ENCODE data around the gene BRIP1.
A peak's percentile ranks its signal among the peaks of the same experiment; 100 is the strongest.
"Not testable (repeated sequence)": the region's sequence is repeated elsewhere in the genome, so short reads cannot be mapped to it uniquely, and the experiment has no call there.

The BRIP1 gene

DNA sequence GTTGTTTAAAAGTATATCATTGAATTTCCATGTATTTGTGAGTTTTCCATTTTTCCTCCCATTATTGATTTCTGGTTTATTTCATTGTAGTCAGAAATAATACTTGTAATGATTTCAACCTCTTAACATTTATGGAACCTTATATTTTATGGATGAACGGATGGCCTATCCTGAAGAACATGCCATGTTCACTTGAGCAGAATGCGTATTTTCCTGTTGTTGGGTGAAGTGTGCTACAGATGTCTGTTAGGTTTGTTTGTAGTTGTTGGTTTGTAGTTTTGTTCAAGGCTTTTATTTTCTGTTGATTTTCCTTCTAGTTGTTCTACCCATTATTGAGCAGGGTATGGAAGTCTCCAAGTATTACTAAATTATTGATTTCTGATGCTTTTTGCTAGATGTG is 165.1 kb downstream of the BRIP1 start:
- DNase-seq (ENCODE audit: low read depth) = no peak

DNA sequence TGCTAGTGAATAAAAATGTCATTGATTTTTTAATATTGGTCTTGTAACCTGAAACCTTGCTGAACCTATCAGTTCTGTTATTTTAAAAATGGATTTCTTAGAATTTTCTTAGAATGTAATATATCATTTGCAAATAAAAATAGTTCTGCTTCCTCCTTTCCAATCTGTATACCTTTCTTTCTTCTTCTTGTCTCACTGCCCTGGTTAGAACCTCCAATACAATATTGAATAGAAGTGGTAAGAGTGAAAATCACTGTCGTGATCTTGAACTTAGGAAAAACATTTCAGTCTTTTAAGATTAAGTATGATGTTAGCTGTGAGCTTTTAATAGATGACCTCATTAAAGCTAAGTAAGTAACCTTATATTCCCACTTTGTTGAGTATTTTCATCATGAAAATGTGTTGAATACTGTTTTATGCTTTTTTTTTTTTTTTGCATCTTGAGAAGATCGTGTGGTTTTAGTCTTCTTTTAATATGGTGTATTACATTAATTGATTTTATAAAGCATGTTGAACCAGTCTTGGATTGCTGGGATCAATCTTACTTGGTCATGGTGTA is 167.5 kb downstream of the BRIP1 start:
- no peak for DNase-seq (ENCODE audit: low read depth)

DNA sequence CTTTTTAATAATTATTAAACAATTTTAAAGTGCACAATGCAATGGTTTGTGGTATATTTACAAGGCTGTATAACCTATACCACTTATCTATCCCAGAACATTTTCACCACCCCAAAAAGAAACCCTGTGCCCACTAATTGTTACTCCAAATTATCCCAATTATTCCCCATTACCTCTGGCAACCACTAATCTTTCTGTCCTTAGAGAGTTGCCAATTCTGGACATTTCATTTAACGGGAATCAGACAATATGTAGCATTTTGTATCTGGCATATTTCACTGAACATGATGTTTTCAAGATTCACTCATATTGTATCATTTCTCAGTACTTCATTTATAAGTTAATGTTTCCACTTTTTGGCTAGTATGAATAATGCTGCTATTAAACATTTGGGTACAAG is 169.2 kb downstream of the BRIP1 start:
- DNase-seq (ENCODE audit: low read depth) = no peak

DNA sequence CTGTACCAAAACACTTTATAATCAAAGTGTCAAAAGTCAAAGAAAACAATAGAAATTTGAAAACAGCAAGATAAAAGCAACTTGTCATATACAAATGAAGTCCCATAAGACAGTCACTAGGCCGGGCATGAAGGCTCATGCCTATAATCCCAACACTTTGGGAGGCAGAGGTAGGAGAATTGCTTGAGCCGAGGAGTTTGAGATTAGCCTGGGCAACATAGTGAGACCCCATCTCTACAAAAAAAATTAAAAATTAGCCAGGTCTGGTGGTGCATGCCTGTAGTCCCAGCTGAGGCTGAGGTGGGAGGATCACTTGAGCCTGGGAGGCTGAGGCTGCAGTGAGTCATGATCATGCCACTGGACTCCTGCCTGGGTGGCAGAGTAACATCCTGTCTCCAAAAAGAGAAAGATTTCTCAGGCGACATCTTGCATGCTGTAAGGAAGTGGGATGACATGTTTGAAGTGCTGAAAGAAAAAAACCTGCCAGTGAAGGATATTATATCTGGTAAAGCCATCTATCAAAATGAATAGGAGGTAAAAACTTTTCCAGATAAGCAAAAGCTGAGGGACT is 173.6 kb downstream of the BRIP1 start:
- DNase-seq (ENCODE audit: low read depth) = peak; percentile 16

DNA sequence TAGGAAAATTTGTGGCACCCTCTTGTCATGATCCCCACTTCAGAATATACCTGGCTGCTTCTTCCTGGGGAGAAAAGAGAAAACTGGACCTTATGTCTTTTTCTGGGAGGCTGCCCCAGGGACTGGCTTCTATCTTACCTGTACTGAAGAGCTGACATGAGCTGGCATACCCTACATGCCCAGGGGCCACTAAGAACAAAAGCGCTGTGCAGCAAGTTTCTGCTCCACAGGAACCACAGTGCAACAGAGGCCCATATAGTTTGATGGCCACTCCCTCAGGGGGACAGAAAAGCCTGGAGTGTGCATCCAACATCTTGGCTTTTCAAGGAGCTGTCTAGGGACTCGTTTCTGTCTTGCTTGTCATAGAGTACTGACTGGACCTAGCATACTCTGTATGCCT is 175.6 kb downstream of the BRIP1 start:
- no peak for DNase-seq (ENCODE audit: low read depth)

DNA sequence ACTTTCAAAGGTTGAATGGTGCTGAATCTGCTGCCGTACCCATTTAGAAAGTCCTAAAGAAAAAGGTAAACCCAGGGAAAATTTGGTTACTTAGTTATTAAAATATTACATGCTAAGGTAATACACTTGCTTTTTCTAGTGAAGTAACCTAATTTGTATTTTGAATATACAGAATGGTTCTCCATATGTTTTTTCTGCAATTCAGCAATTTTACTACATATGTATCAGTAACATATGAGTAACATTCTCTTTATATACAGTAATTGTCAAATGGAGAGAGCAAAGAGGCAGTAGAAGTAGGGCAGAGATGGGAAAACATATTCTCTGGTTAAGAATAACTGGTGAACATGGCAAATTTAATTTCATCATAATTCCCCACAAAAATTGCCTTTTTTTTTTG is 177.2 kb downstream of the BRIP1 start:
- no peak for DNase-seq (ENCODE audit: low read depth)

DNA sequence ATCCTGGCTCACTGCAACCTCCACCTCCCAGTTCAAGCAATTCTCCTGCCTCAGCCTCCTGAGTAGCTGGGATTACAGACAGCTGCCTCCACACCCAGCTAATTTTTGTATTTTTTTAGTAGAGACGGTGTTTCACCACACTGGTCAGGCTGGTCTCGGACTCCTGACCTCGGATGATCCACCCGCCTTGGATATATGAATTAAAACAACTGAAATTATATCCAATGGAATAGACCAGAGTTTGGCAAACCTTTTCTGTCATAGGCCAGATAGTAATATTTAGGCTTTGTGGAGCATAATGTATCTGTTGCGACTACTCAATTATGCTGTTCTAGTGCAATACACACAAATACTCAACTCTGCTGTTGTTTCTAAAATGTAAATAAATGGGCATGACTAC is 178.5 kb downstream of the BRIP1 start:
- no peak for DNase-seq (ENCODE audit: low read depth)

DNA sequence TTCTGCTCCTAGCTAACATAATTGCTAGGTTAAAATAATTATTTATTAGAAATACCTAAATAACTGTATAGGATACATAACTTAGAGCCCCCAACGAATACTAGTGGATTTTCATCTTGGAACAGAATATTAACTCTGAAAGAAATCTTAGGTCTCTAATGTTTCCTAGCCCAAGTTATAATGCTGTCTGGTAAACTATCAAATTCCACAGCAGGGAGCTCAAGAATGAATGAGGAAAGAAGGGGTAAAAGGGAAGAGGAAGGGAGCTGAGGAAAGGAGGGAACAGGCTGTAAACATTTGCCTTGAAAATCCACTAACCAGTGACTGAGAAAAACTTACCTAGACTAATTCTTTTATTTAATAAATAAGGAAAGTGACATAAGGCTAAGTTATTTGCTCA is 179.2 kb downstream of the BRIP1 start:
- DNase-seq (ENCODE audit: low read depth) = no peak

DNA sequence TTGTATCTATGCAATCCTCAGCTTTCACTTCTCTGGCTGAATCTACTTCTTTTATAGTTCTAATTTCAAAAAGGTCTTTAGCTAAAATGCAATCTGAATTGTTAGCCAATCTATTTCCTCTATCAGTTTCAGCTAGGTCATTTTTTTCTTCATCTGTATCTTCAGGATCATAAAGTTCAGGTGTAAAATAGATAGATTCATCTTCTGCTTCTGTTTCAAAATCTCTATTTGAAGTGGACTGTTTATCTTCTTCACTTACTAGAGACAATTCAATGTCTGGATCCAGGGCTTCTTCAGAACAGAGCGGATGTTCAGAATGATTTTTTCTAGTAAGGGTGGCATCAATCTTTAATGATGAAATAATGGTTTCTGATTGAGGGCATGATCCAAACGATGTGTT is 179.9 kb downstream of the BRIP1 start:
- DNase-seq (ENCODE audit: low read depth) = no peak

DNA sequence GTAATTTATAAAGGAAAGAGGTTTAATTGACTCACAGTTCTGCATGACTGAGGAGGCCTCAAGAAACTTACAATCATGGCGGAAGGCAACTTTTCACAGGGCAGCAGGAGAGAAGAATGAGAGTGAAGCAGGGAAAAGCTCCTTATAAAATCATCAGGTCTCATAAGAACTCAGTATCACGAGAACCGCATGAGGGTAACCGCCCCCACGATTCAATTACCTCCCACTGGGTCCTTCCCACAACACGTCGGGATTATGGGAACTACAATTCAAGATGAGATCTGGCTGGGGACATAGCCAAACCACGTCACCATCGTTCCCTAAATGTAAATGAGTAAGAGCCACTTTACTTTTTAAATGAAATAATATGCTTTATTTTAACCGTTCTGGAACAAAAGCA is 182.4 kb downstream of the BRIP1 start:
- no peak for DNase-seq (ENCODE audit: low read depth)

DNA sequence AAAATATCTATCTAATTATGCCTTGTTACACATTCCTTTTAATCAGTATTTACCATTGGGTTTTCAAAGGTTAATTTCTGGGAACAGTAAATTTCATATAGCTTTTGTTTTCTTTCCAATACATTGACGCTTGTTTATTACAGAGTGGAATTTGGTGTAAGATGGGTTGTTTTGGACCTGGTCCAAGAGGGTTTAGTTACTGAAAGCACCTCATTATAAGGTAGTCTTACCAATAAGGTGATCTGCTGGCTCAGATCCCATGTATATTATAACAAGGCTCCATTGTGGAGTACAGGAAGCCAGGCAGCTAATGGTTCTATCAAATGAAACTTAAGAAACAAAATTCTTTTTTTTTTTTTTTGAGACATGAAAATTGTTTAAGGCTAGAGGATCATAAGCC is 185.0 kb downstream of the BRIP1 start:
- DNase-seq (ENCODE audit: low read depth) = no peak

DNA sequence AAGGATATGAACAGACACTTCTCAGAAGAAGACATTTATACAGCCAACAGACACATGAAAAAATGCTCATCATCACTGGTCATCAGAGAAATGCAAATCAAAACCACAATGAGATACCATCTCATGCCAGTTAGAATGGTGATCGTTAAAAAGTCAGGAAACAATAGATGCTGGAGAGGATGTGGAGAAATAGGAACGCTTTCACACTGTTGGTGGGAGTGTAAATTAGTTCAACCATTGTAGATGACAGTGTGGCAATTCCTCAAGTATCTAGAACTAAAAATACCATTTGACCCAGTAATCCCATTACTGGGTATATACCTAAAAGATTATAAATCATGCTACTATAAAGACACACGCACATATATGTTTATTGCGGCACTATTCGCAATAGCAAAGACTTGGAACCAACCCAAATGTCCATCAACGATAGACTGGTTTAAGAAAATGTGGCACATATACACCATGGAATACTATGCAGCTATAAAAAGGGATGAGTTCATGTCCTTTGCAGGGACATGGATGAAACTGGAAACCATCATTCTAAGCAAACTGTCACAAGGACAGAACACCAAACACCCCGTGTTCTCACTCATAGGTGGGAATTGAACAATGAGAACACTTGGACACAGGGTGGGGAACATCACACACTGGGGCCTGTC is 186.0 kb downstream of the BRIP1 start:
- DNase-seq (ENCODE audit: low read depth) = not testable (repeated sequence)

DNA sequence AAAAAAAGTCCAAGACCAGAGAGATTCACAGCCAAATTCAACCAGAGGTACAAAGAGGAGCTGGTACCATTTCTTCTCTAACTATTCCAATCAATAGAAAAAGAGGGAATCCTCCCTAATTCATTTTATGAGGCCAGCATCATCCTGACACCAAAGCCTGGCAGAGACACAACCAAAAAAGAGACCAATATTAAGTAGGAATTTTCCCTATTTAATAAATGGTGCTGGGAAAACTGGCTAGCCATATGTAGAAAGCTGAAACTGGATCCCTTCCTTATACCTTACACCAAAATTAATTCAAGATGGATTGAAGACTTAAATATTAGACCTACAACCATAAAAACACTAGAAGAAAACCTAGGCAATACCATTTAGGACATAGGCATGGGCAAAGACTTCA is 186.8 kb downstream of the BRIP1 start:
- DNase-seq (ENCODE audit: low read depth) = not testable (repeated sequence)

DNA sequence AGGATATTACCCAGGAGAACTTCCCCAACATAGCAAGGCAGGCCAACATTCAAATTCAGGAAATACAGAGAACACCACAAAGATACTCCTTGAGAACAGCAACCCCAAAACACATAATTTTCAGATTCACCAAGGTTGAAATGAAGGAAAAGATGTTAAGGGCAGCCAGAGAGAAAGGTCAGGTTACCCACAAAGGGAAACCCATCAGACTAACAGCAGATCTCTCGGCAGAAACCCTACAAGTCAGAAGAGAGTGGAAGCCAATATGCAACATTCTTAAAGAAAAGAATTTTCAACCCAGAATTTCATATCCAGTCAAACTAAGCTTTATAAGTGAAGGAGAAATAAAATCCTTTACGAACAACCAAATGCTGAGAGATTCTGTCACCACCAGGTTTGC is 188.7 kb downstream of the BRIP1 start:
- DNase-seq (ENCODE audit: low read depth) = not testable (repeated sequence)

DNA sequence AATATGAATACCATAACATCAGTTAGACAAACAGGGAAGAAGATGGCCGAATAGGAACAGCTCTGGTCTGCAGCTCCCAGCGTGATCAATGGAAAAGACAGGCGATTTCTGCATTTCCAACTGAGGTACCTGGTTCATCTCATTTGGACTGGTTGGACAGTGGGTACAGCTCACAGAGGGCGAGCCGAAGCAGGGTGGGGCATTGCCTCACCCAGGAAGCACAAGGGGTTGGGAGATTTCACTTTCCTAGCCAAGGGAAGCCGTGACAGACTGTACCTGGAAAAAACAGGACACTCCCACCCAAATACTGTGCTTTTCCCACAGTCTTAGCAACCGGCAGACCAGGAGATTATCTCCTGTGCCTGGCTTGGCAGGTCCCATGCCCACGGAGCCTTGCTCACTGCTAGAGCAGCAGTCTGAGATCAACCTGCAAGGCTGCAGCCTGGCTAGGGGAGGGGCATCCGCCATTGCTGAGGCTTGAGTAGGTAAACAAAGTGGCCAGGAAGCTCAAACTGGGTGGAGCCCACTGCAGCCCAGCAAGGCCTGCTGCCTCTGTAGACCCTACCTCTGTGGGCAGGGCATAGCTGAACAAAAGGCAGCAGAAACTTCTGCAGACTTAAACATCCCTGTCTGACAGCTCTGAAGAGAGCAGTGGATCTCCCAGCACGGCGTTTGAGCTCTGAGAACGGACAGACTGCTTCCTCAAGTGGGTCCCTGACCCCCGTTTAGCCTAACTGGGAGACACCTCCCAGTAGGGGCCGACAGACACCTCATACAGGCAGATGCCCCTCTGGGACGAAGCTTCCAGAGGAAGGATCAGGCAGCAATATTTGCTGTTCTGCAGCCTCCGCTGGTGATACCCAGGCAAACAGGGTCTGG is 190.1 kb downstream of the BRIP1 start:
- DNase-seq (ENCODE audit: low read depth) = not testable (repeated sequence)

DNA sequence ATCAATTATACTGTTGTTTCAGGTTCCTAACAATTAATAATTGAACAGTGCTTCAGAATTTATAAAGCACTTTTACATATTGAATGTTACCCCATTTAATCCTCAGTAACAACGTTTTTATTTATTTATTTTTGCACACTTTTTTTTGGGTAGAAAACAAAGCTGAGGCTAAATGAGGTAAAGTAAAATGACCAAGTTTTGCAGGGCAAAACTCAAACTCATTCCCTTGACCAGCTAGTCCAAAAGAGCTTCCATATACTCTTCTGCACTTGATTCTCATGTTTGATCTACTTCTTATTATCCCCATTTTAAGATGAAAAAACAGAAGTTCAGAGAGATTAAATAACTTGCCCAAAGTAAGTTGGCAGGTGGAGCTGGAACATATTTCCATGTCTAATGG is 191.2 kb downstream of the BRIP1 start:
- DNase-seq (ENCODE audit: low read depth) = no peak

DNA sequence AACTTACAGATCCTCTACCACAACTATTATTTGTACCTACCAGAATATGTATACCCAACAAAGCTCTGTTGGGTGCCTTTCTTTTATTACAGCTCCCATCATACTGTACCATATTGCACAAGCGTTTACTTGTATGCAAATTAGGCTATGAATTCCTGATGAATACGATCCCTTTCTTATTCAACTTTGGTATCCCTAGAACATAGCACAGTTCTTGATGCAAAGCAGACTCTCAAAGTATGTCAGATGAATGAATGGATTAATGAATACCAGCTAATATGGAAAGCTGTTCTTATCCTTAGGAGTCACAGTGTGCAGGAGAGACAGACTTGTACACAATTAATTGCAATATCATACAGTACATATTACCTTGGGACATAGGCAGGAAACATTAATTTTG is 192.6 kb downstream of the BRIP1 start:
- DNase-seq (ENCODE audit: low read depth) = no peak

DNA sequence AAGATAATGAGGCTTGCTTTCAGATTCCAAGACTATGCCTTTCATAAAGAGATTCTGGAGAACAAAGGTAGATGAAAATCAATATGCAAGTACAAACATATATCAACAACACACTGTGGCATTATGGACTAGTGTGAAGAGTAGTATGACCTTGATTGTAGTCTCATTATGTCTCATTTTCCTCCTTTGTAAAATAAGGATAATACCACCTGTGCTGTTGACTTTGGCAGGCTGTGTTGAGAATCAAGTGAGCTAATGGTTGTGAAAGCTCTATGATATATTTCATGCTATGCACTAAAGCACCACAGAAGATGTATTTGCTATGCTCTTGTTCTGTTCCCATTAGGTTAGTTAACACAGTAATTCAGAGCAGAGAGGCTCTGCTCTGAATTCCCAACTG is 193.8 kb downstream of the BRIP1 start:
- no peak for DNase-seq (ENCODE audit: low read depth)

DNA sequence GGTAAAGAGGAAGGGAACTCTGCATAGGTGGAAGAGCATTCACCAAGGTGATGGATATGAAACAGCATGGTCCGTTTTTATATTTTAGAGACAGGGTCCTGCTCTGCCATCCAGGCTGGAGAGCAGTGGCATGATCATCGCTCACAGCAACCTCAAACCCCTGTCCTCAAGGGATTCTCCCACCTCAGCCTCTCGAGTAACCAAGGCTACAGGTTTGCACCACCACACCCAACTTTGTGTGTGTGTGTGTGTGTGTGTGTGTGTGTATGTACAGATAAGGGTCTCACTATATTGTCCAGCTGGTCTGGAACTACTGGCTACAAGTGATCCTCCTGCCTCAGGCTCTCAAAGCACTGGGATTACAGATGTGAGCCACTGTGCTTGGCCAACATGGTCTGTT is 194.8 kb downstream of the BRIP1 start:
- DNase-seq (ENCODE audit: low read depth) = no peak

DNA sequence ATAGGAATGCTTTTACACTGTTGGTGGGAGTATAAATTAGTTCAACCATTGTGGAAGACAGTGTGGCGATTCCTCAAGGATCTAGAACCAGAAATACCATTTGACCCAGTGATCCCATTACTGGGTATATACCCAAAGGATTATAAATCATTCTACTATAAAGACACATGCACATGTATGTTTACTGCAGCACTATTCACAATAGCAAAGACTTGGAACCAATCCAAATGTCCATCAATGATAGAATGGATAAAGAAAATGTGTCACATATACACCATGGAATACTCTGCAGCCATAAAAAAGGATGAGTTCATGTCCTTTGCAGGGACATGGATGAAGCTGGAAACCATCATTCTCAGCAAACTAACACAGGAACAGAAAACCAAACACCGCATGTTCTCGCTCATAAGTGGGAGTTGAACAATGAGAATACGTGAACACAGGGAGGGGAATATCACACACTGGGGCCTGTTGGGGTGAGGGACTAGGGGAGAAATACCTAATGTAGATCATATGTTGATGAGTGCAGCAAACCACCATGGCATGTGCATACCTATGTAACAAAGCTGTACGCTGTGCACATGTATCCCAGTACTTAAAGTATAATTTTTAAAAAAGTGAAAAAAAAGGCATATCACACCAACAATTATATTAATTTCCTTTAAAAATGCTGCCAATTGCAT is 196.8 kb downstream of the BRIP1 start:
- not testable (repeated sequence) for DNase-seq (ENCODE audit: low read depth)

DNA sequence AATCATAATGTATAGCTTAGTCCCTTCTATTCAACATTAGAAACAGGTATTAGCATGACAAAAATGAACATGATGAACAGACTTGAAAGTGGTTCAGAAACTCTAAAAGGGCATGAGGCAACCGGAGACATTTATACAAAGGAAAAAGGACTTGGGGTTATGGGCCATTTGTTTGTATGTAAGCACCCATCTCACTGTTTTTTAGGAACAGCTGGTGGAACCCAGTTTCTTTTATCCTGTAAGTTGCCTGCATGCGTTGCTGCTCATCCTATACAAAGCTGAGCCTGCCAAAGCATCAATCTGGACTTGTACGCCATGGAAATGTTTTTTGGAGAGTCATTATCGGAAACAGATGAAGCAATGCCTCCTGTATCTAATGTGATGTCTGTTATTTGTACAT is 200.0 kb downstream of the BRIP1 start:
- no peak for DNase-seq (ENCODE audit: low read depth)

DNA sequence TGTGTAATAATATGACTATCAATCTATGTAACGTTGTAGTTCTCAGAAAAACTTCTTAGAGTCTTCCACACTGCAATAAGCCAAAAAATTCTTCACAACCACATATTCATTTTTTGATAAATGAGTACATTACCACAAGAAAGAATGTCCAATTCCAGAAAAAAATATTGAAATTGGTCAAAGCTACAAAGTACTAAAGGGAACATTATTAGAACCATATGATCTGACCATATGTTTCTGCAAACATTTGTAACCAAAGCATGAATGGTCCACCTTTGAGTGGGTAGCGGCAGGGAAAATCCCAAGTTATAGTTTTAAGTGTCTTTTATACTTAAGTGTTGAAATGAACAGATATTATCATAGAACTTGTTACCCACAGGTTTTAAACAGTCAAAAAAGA is 200.6 kb downstream of the BRIP1 start:
- no peak for DNase-seq (ENCODE audit: low read depth)

All from iris pigment epithelial cell (primary cell).